Measurements from ENCODE around the gene C1QTNF7. TPM values are rescaled to one million over a fixed set of nuclear protein-coding genes. Genes with fewer than 3 reads are reported as not detected.

C1QTNF7 gene
- total RNA-seq, 1 experiment from 2014 or later: not detected

DNA sequence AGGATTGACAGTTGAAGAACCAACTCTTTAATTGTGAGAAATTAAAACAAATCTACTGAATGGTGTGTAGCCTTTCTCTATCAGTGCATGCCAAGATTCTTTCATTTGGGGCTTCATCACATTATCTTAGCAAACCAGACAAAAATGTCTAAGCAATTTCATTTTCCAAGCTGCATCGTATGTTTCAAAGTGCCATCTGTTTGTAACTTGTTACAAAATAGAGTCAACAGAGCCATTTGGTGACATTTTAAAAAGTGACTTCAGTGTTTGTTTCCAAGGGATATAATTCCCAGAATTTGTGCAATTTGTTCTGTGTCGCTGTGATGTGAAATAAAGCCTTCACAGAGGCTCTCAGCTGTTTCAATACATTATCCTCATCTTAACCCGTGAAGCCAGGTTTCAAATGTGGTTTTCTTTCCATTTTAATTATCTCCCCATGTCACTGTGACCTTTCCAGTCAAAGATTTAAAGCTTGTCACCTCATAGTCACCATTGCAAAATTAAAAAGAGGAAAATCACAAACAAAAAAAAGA is 46.0 kb upstream of the C1QTNF7 start:
- no peaks in the 10 kb centered on the region for H3K9me3 ChIP-seq (ENCODE audit: low read length)
- intact Hi-C loops (cut with micrococcal nuclease): no loop called here
- no peaks in the 10 kb centered on the region; the same call in 1 of the 2 replicates for H3K27me3 ChIP-seq (ENCODE audit: low read length)

DNA sequence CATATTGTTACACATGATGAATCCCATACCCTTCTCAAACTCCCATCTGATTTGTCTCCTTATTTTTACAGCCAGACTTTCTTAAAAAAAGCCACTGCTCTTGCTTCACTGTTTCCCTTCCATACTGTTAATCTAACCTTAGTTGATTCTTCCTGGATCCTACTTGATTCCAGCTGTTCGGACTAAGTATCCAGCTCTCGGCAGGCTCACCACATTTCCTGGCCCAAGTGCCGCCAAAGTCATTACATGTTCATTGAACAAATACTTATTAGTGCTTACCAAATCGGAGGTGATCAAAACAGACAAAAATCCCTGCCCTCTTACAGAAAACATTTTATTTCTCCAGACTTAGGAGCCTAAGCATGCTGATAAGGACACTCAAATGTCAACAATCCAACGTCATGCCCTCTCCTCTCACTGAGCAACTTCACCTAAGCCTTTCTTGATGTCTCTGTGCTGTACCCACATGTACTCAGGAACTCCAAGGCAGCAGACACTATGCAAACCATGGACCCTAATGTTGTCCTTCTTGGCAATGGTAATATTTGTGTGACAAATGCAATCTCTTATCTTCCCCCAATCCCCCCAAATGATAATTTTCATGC is 45.1 kb upstream of the C1QTNF7 start:
- no TSS peak for BruUV-seq (replicated peaks)
- no peak overlapping the region for H3K9ac ChIP-seq (ENCODE audit: low read length)
- no peak overlapping the region for H3K4me2 ChIP-seq (ENCODE audit: low read length)
- H3K79me2 ChIP-seq (ENCODE audit: low read length): no peaks in the 10 kb centered on the region
- no peak for ATAC-seq
- intact Hi-C loops (cut with micrococcal nuclease): no loop called here
- no peaks in the 10 kb centered on the region; the same call in 1 of the 2 replicates for H3K27me3 ChIP-seq (ENCODE audit: low read length)
- DNase-seq: no peak
- no peaks in the 10 kb centered on the region for H3K36me3 ChIP-seq (ENCODE audit: low read depth, low read length)
- H2AFZ ChIP-seq (ENCODE audit: low read length): no peak overlapping the region
- no peaks in the 10 kb centered on the region for H4K20me1 ChIP-seq (ENCODE audit: low read length)
- ChIA-PET CTCF (no interaction called here), POLR2A (ENCODE audit: unreplicated experiment) (no interaction called here)
- H3K4me1 ChIP-seq (ENCODE audit: insufficient read depth, low read length): no peaks in the 10 kb centered on the region
- H3K27ac ChIP-seq (ENCODE audit: low read length): no peak overlapping the region
- no peaks in the 10 kb centered on the region for H3F3A ChIP-seq (ENCODE audit: low read length, unreplicated experiment)
- H3K9me3 ChIP-seq (ENCODE audit: low read length): no peaks in the 10 kb centered on the region
- no peaks in the 10 kb centered on the region for H3K9me2 ChIP-seq (replicated peaks; ENCODE audit: low read length)
- H3K4me3 ChIP-seq (ENCODE audit: low read length): no peak overlapping the region
- TF ChIP-seq, protein P1, sequence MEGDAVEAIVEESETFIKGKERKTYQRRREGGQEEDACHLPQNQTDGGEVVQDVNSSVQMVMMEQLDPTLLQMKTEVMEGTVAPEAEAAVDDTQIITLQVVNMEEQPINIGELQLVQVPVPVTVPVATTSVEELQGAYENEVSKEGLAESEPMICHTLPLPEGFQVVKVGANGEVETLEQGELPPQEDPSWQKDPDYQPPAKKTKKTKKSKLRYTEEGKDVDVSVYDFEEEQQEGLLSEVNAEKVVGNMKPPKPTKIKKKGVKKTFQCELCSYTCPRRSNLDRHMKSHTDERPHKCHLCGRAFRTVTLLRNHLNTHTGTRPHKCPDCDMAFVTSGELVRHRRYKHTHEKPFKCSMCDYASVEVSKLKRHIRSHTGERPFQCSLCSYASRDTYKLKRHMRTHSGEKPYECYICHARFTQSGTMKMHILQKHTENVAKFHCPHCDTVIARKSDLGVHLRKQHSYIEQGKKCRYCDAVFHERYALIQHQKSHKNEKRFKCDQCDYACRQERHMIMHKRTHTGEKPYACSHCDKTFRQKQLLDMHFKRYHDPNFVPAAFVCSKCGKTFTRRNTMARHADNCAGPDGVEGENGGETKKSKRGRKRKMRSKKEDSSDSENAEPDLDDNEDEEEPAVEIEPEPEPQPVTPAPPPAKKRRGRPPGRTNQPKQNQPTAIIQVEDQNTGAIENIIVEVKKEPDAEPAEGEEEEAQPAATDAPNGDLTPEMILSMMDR (conservative IDR thresholded peaks at IDR 0.05; ENCODE audit: low read depth, low read length): no peak
- TF ChIP-seq EZH2 (IDR thresholded peaks at IDR 0.05; ENCODE audit: low read length, unreplicated experiment): no peak
- no peak for TF ChIP-seq EZH2phosphoT487 (IDR thresholded peaks at IDR 0.05; ENCODE audit: borderline replicate concordance, low read length)

More for the DNA sequence above, 46.0 kb upstream of the C1QTNF7 start:
- H3K4me3 ChIP-seq (ENCODE audit: low read length): no peak overlapping the region
- TF ChIP-seq EZH2 (IDR thresholded peaks at IDR 0.05; ENCODE audit: low read length, unreplicated experiment) (no peak), EZH2phosphoT487 (IDR thresholded peaks at IDR 0.05; ENCODE audit: borderline replicate concordance, low read length) (no peak)
- TF ChIP-seq, protein P1 (conservative IDR thresholded peaks at IDR 0.05; ENCODE audit: low read depth, low read length): no peak
- H4K20me1 ChIP-seq (ENCODE audit: low read length): no peaks in the 10 kb centered on the region
- 0 out of 2 replicates have a peak, but pooled peaks cover under 1% of the 10 kb centered on the region for H3K4me1 ChIP-seq (ENCODE audit: insufficient read depth, low read length)
- POLR2A ChIA-PET (ENCODE audit: unreplicated experiment): no interaction called here
- no peaks in the 10 kb centered on the region for H3K79me2 ChIP-seq (ENCODE audit: low read length)
- H3K9me2 ChIP-seq (replicated peaks; ENCODE audit: low read length): no peaks in the 10 kb centered on the region
- DNase-seq: no peak
- no peak overlapping the region for H2AFZ ChIP-seq (ENCODE audit: low read length)
- H3K9ac ChIP-seq (ENCODE audit: low read length): no peak overlapping the region
- no peak for ATAC-seq
- CTCF ChIA-PET: no interaction called here
- H3K4me2 ChIP-seq (ENCODE audit: low read length): no peak overlapping the region
- BruUV-seq (replicated peaks): no TSS peak
- H3K36me3 ChIP-seq (ENCODE audit: low read depth, low read length): no peaks in the 10 kb centered on the region
- H3K27ac ChIP-seq (ENCODE audit: low read length): no peak overlapping the region
- H3F3A ChIP-seq (ENCODE audit: low read length, unreplicated experiment): no peaks in the 10 kb centered on the region

DNA sequence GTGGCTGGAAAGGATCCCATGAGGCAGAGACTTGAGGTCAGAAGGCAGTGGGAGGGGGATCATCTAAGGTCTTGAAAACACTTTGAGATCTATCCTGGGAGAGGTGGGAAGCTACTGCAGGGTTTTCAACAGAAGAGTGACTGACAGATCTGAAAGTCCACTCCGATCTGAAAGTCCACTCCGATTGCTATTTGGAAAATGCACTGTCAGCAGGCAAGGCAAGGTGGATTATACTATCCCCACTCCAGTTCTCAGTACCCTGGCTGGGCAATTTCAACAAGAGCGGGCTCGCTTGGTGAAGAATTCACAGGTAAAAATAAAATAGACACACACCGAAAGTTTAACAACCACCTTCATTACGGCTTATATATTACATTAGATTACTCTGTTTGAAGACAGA is 42.3 kb upstream of the C1QTNF7 start:
- H3K4me1 ChIP-seq (ENCODE audit: insufficient read depth, low read length): no peaks in the 10 kb centered on the region
- POLR2A ChIA-PET (ENCODE audit: unreplicated experiment): no interaction called here
- no peaks in the 10 kb centered on the region for H4K20me1 ChIP-seq (ENCODE audit: low read length)
- H3K27me3 ChIP-seq (ENCODE audit: low read length): no peaks in the 10 kb centered on the region; the same call in 1 of the 2 replicates
- no peaks in the 10 kb centered on the region for H3K9me3 ChIP-seq (ENCODE audit: low read length)
- no TSS peak for BruUV-seq (replicated peaks)
- no peak overlapping the region for H3K4me3 ChIP-seq (ENCODE audit: low read length)
- ATAC-seq (no peak), DNase-seq (no peak)
- no peak overlapping the region for H3K9ac ChIP-seq (ENCODE audit: low read length)
- no peaks in the 10 kb centered on the region for H3K36me3 ChIP-seq (ENCODE audit: low read depth, low read length)
- H2AFZ ChIP-seq (ENCODE audit: low read length): no peak overlapping the region
- H3K4me2 ChIP-seq (ENCODE audit: low read length): no peak overlapping the region
- no peaks in the 10 kb centered on the region for H3F3A ChIP-seq (ENCODE audit: low read length, unreplicated experiment)
- TF ChIP-seq EZH2phosphoT487 (IDR thresholded peaks at IDR 0.05; ENCODE audit: borderline replicate concordance, low read length) (no peak), EZH2 (IDR thresholded peaks at IDR 0.05; ENCODE audit: low read length, unreplicated experiment) (no peak)
- TF ChIP-seq, protein P1 (conservative IDR thresholded peaks at IDR 0.05; ENCODE audit: low read depth, low read length): no peak
- no peaks in the 10 kb centered on the region for H3K79me2 ChIP-seq (ENCODE audit: low read length)
- H3K9me2 ChIP-seq (replicated peaks; ENCODE audit: low read length): no peaks in the 10 kb centered on the region
- intact Hi-C loops (cut with micrococcal nuclease): no loop called here
- no peak overlapping the region for H3K27ac ChIP-seq (ENCODE audit: low read length)
- CTCF ChIA-PET: no interaction called here

Data from PC-3 (cell line).